ENCODE results near the gene TNFSF10.
"Not testable (repeated sequence)": the region's sequence is repeated elsewhere in the genome, so short reads cannot be mapped to it uniquely, and the experiment has no call there.

The TNFSF10 gene

DNA sequence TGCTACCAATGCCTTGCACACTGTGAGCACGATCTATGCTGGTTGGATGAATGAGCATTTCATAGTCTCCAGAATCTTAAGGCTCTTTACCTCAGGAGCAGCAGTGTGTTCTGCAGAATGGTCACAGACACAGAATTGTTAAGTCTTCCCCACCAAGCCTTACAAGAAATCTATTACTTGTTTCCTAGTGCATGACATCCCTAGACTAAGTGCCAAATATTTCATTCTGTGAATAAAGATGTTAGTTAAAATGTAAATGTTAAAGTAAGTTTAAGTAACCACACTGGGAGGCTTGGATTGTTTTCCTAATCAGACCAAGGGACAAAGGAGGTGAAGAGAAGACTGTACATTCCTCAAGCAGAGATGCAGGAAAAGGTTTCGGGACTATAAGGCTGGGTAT lies 4.1 kb upstream of the TNFSF10 start:
- no peaks in the 10 kb centered on the region for H3K4me1 ChIP-seq (ENCODE audit: control insufficient read depth in 1 of 2, insufficient read depth in 2 of 2, low read length in 2 of 2)
- no peak overlapping the region for H4K8ac ChIP-seq (ENCODE audit: low read depth, low read length)
- peak in 1 of 2 donors; percentile 36 for DNase-seq

DNA sequence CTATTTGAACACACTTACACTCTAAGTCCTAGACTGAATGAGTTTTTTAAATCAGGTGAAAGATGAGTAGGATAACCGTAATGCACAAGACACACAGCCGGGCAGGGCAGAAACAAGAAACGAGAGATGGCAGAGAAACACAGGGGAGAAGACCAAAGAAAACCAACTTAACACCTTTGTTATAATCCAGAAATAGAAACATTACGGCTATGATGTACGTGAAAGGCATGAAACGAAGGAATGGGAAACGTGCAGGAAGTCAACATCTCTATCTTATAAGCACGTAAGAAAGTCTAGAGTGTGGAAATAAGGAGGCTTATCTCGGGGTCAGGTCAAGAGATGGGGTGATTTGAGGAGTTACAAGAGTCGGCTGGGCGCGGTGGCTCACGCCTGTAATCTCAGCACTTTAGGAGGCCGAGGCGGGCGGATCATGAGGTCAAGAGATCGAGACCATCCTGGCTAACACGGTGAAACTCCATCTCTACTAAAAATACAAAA lies 1.9 kb upstream of the TNFSF10 start:
- Histone ChIP-seq H2BK120ac (ENCODE audit: insufficient read depth, low read length, poor library complexity) (no peak overlapping the region), H2BK5ac (ENCODE audit: low read depth, low read length, poor library complexity) (no peak overlapping the region), H2AFZ (ENCODE audit: insufficient read depth, low read length, poor library complexity) (no peak overlapping the region), H3K9me3 (ENCODE audit: insufficient read depth, low read depth, low read length) (no peaks in the 10 kb centered on the region), H2BK12ac (ENCODE audit: low read length) (no peak overlapping the region), H3K4me3 (ENCODE audit: low read depth, low read length) (no peak overlapping the region), H3K4ac (ENCODE audit: low read depth, low read length) (no peak overlapping the region), H3K36me3 (ENCODE audit: control insufficient read depth in 1 of 2, insufficient read depth in 2 of 2, low read length in 2 of 2) (no peaks in the 10 kb centered on the region), H3K79me2 (ENCODE audit: control insufficient read depth, insufficient read depth, low read length, poor library complexity) (no peaks in the 10 kb centered on the region), H4K12ac (ENCODE audit: low read depth, low read length) (no peak overlapping the region), H3K9ac (ENCODE audit: low read length) (no peak overlapping the region), H3K14ac (ENCODE audit: low read length) (no peak overlapping the region), H2AK5ac (ENCODE audit: low read length) (no peak overlapping the region), H4K8ac (ENCODE audit: low read depth, low read length) (no peak overlapping the region), H3K79me1 (ENCODE audit: low read length) (no peaks in the 10 kb centered on the region), H3K4me2 (ENCODE audit: low read length) (no peak overlapping the region), H3K27me3 (ENCODE audit: insufficient read depth, low read length) (no peaks in the 10 kb centered on the region), H3K4me1 (ENCODE audit: control insufficient read depth in 1 of 2, insufficient read depth in 2 of 2, low read length in 2 of 2) (no peaks in the 10 kb centered on the region), H4K91ac (ENCODE audit: low read depth, low read length) (no peak overlapping the region), H3K27ac (ENCODE audit: low read depth, low read length) (no peak overlapping the region), H3K18ac (ENCODE audit: low read length) (no peak overlapping the region), H3K23ac (ENCODE audit: low read length) (no peak overlapping the region)
- no CpG with 5 or more reads among the region's 18 CpGs for WGBS (ENCODE audit: extremely low coverage, insufficient coverage, insufficient read length)
- peak; percentile 75 to 88 for DNase-seq

More for the DNA sequence above, 4.1 kb upstream of the TNFSF10 start:
- Histone ChIP-seq H3K79me2 (ENCODE audit: control insufficient read depth, insufficient read depth, low read length, poor library complexity) (no peaks in the 10 kb centered on the region), H3K9ac (ENCODE audit: low read length) (no peak overlapping the region), H2AFZ (ENCODE audit: insufficient read depth, low read length, poor library complexity) (no peak overlapping the region), H3K23ac (ENCODE audit: low read length) (no peak overlapping the region), H3K4ac (ENCODE audit: low read depth, low read length) (no peak overlapping the region), H3K9me3 (ENCODE audit: insufficient read depth, low read depth, low read length) (no peaks in the 10 kb centered on the region), H2BK12ac (ENCODE audit: low read length) (no peak overlapping the region), H2BK5ac (ENCODE audit: low read depth, low read length, poor library complexity) (no peak overlapping the region), H3K4me3 (ENCODE audit: low read depth, low read length) (no peak overlapping the region), H4K91ac (ENCODE audit: low read depth, low read length) (no peak overlapping the region), H3K4me2 (ENCODE audit: low read length) (no peak overlapping the region), H3K36me3 (ENCODE audit: control insufficient read depth in 1 of 2, insufficient read depth in 2 of 2, low read length in 2 of 2) (no peaks in the 10 kb centered on the region), H3K18ac (ENCODE audit: low read length) (no peak overlapping the region), H3K27ac (ENCODE audit: low read depth, low read length) (no peak overlapping the region), H4K12ac (ENCODE audit: low read depth, low read length) (no peak overlapping the region), H3K79me1 (ENCODE audit: low read length) (no peaks in the 10 kb centered on the region), H2AK5ac (ENCODE audit: low read length) (no peak overlapping the region), H3K27me3 (ENCODE audit: insufficient read depth, low read length) (no peaks in the 10 kb centered on the region), H2BK120ac (ENCODE audit: insufficient read depth, low read length, poor library complexity) (no peak overlapping the region), H3K14ac (ENCODE audit: low read length) (no peak overlapping the region)
- no CpG with 5 or more reads among the region's 2 CpGs for WGBS (ENCODE audit: extremely low coverage, insufficient coverage, insufficient read length)

DNA sequence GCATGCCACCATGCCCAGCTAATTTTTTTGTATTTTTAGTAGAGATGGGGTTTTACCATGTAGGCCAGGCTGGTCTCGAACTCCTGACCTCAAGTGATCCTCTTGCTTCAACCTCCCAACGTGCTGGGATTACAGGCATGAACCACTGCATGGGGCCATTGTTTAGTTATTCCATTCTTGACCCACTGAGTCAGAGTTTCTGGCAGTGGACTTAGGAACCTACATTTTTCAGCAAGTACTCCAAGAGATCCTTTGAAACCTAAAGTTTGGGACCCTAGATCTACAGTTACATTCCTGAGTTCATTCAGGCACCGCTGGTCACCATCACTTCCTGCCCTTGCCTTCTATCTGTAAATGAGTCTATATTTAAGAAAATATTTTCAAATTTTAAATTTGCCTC lies 1.4 kb upstream of the TNFSF10 start:
- H3K36me3 ChIP-seq (ENCODE audit: control insufficient read depth in 1 of 2, insufficient read depth in 2 of 2, low read length in 2 of 2), result no peaks in the 10 kb centered on the region
- H2AK5ac ChIP-seq (ENCODE audit: low read length), result no peak overlapping the region
- H3K4me2 ChIP-seq (ENCODE audit: low read length), result no peak overlapping the region
- no peak overlapping the region for H2BK5ac ChIP-seq (ENCODE audit: low read depth, low read length, poor library complexity)
- no peak overlapping the region for H3K18ac ChIP-seq (ENCODE audit: low read length)
- no peaks in the 10 kb centered on the region for H3K9me3 ChIP-seq (ENCODE audit: insufficient read depth, low read depth, low read length)
- H2BK120ac ChIP-seq (ENCODE audit: insufficient read depth, low read length, poor library complexity), result no peak overlapping the region
- H4K8ac ChIP-seq (ENCODE audit: low read depth, low read length), result no peak overlapping the region
- H4K91ac ChIP-seq (ENCODE audit: low read depth, low read length), result no peak overlapping the region
- H3K27ac ChIP-seq (ENCODE audit: low read depth, low read length), result no peak overlapping the region
- H3K4me1 ChIP-seq (ENCODE audit: control insufficient read depth in 1 of 2, insufficient read depth in 2 of 2, low read length in 2 of 2), result no peaks in the 10 kb centered on the region
- H3K14ac ChIP-seq (ENCODE audit: low read length), result no peak overlapping the region
- no peak overlapping the region for H2AFZ ChIP-seq (ENCODE audit: insufficient read depth, low read length, poor library complexity)
- H3K23ac ChIP-seq (ENCODE audit: low read length), result no peak overlapping the region
- WGBS (ENCODE audit: extremely low coverage, insufficient coverage, insufficient read length), result no CpG with 5 or more reads among the region's 3 CpGs
- H4K12ac ChIP-seq (ENCODE audit: low read depth, low read length), result no peak overlapping the region
- H3K4ac ChIP-seq (ENCODE audit: low read depth, low read length), result no peak overlapping the region
- DNase-seq, result no peak
- no peak overlapping the region for H3K9ac ChIP-seq (ENCODE audit: low read length)
- no peak overlapping the region for H3K4me3 ChIP-seq (ENCODE audit: low read depth, low read length)
- H3K79me1 ChIP-seq (ENCODE audit: low read length), result no peaks in the 10 kb centered on the region
- H3K79me2 ChIP-seq (ENCODE audit: control insufficient read depth, insufficient read depth, low read length, poor library complexity), result no peaks in the 10 kb centered on the region
- H3K27me3 ChIP-seq (ENCODE audit: insufficient read depth, low read length), result no peaks in the 10 kb centered on the region
- no peak overlapping the region for H2BK12ac ChIP-seq (ENCODE audit: low read length)

DNA sequence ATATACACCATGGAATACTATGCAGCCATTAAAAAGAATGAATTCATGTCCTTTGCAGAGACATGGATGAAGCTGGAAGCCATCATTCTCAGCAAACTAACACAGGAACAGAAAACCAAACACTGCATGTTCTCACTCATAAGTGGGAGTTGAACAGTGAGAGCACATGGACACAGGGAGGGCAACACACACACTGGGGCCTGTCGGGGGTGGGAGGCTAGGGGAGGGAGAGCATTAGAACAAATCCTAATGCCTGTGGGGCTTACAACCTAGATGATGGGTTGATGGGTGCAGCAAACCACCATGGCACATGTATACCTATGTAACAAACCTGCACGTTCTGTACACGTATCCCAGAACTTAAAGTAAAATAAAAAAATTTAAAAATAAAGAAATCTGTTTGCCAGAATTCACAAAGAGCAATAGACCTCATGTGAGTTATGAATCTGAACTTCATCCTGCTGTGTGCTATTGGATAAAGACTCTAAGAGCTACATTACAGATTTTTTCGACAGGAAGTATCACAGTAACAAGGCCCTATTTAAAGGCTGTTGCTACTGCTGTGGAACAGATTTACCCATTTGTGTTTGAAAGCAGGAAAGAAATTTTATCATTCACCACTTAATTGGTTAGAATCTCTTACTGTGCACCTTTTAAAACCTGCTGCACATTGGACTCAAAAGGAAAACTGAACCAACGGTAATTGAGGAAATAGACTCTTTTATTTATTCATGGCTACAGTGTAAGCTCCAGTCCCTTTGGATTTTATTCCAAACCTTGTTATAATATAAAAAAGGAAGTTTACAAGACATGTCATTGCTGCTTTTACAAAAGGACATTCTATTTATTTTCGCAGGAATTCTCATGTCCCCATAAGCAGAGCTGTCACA lies 1.1 kb downstream of the TNFSF10 start:
- not testable (repeated sequence) for H2BK12ac ChIP-seq (ENCODE audit: low read length); H3K4ac ChIP-seq (ENCODE audit: low read depth, low read length); H4K12ac ChIP-seq (ENCODE audit: low read depth, low read length); H3K14ac ChIP-seq (ENCODE audit: low read length); H3K18ac ChIP-seq (ENCODE audit: low read length); H3K79me2 ChIP-seq (ENCODE audit: control insufficient read depth, insufficient read depth, low read length, poor library complexity); H3K9me3 ChIP-seq (ENCODE audit: insufficient read depth, low read depth, low read length); H3K27ac ChIP-seq (ENCODE audit: low read depth, low read length); H2BK120ac ChIP-seq (ENCODE audit: insufficient read depth, low read length, poor library complexity); H3K4me2 ChIP-seq (ENCODE audit: low read length); H3K36me3 ChIP-seq (ENCODE audit: control insufficient read depth in 1 of 2, insufficient read depth in 2 of 2, low read length in 2 of 2); H2BK5ac ChIP-seq (ENCODE audit: low read depth, low read length, poor library complexity); DNase-seq; H3K79me1 ChIP-seq (ENCODE audit: low read length); H4K8ac ChIP-seq (ENCODE audit: low read depth, low read length); H2AFZ ChIP-seq (ENCODE audit: insufficient read depth, low read length, poor library complexity); H3K23ac ChIP-seq (ENCODE audit: low read length); H4K91ac ChIP-seq (ENCODE audit: low read depth, low read length); H2AK5ac ChIP-seq (ENCODE audit: low read length); H3K4me3 ChIP-seq (ENCODE audit: low read depth, low read length); H3K4me1 ChIP-seq (ENCODE audit: control insufficient read depth in 1 of 2, insufficient read depth in 2 of 2, low read length in 2 of 2); H3K27me3 ChIP-seq (ENCODE audit: insufficient read depth, low read length); H3K9ac ChIP-seq (ENCODE audit: low read length)
- WGBS (ENCODE audit: extremely low coverage, insufficient coverage, insufficient read length), result no CpG with 5 or more reads among the region's 6 CpGs

All from trophoblast cell (in vitro differentiated cells and primary cell).